Suprapubic skin (tissue), 4 donors: ENCODE measurements around the gene LMX1A. TPM values are rescaled to one million over a fixed set of nuclear protein-coding genes. Genes with fewer than 3 reads are reported as not detected.

Experiments
- DNase-seq, 2 donors: peaks; one replicate each; pipeline ENCODE4 v3.0.0-alpha.2; 2019; ENCODE audit warnings: low spot score in 2 of 2
- H3K27ac ChIP-seq: fragments of 200-600 bp; sonication (generic); one replicate; pipeline ENCODE4 v1.5.1; 2019
- H3K27me3 ChIP-seq: fragments of 200-600 bp; sonication (generic); one replicate; pipeline ENCODE4 v1.5.1; 2019
- H3K36me3 ChIP-seq: fragments of 200-600 bp; sonication (generic); one replicate; pipeline ENCODE4 v1.5.1; 2019
- H3K4me1 ChIP-seq: fragments of 200-600 bp; sonication (generic); one replicate; pipeline ENCODE4 v1.5.1; 2019
- H3K4me3 ChIP-seq: fragments of 200-600 bp; sonication (generic); one replicate; pipeline ENCODE4 v1.5.1; 2019; ENCODE audit warnings: mild to moderate bottlenecking
- H3K9me3 ChIP-seq: fragments of 200-600 bp; sonication (generic); one replicate; pipeline ENCODE4 v1.5.1; 2019
- EP300 ChIP-seq: sonication (generic); formaldehyde crosslinking; IDR thresholded peaks from one replicate; pipeline ENCODE4 v1.6.1; 2017; ENCODE audit warnings: antibody characterized with exemption
- POLR2A ChIP-seq, 2 donors: fragments of 450-650 bp; IDR thresholded peaks; one replicate each; pipeline ENCODE4 v1.6.1; 2017; ENCODE audit warnings: antibody characterized with exemption in 2 of 2, mild to moderate bottlenecking in 2 of 2, moderate library complexity in 2 of 2
- POLR2AphosphoS5 ChIP-seq, 3 donors: sonication (generic); formaldehyde crosslinking; IDR thresholded peaks; one replicate each; pipeline ENCODE4 v1.6.1; 2017; ENCODE audit warnings: antibody characterized with exemption in 3 of 3
- WGBS: methylation state at CpG from one replicate; pipeline ENCODE4 v1.1.5; 2018; 5-methylcytosine and 5-hydroxymethylcytosine counted together
- total RNA-seq, 4 donors: library from RNA; depleted of rRNA; stranded (reverse); fragments of >200 nt; gene quantifications; one replicate each; pipeline ENCODE4 v1.1.0, GENCODE V29; 2016
- TF ChIP-seq, protein P1 (sequence below), 2 donors: fragments of 200-600 bp in 1 of 2; fragments of 450-650 bp in 1 of 2; sonication (generic) in 1 of 2; IDR thresholded peaks; one replicate each; pipeline ENCODE4 v1.5.1; 2016 to 2019; ENCODE audit warnings: antibody characterized with exemption in 2 of 2, mild to moderate bottlenecking in 1 of 2, moderate library complexity in 1 of 2

LMX1A gene
- total RNA-seq, 4 donors from 2014 or later, result 0.44 TPM; not detected in 3

DNA sequence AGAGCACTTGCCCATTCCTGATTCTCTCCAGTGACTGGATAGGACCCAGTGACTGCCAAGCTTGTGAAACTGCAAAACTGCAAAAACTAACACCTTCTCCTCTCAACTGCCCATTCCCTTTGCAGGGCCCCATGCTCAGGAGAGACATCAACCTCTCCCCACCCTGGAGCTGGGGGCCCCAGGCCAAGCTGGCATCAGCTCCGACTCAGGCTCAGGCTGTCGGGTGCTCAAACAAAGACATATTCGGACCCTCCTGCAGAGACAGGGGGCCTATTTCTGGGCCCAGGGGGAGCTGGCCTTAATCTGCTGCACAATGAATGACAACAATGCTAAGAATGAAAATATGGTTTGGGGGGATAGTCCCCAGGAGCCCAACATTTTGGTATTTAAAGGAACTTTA is 11.8 kb downstream of the LMX1A start:
- TF ChIP-seq, protein P1, sequence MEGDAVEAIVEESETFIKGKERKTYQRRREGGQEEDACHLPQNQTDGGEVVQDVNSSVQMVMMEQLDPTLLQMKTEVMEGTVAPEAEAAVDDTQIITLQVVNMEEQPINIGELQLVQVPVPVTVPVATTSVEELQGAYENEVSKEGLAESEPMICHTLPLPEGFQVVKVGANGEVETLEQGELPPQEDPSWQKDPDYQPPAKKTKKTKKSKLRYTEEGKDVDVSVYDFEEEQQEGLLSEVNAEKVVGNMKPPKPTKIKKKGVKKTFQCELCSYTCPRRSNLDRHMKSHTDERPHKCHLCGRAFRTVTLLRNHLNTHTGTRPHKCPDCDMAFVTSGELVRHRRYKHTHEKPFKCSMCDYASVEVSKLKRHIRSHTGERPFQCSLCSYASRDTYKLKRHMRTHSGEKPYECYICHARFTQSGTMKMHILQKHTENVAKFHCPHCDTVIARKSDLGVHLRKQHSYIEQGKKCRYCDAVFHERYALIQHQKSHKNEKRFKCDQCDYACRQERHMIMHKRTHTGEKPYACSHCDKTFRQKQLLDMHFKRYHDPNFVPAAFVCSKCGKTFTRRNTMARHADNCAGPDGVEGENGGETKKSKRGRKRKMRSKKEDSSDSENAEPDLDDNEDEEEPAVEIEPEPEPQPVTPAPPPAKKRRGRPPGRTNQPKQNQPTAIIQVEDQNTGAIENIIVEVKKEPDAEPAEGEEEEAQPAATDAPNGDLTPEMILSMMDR (IDR thresholded peaks at IDR 0.05), result no peak
- TF ChIP-seq POLR2AphosphoS5 (IDR thresholded peaks at IDR 0.05) (no peak), POLR2A (IDR thresholded peaks at IDR 0.05) (no peak), EP300 (no peak)

GRCh38 chr1:165344198-165344597 is 12.3 kb downstream of the LMX1A start:
- peaks cover 45% of the 10 kb centered on the region for H3K27me3 ChIP-seq
- 56% methylated on average over 2 of the region's 2 CpGs for WGBS

More for the DNA sequence above, 11.8 kb downstream of the LMX1A start:
- no peaks in the 10 kb centered on the region for H3K9me3 ChIP-seq
- WGBS, result 71% methylated on average over 1 of the region's 3 CpGs
- H3K4me1 ChIP-seq, result no peaks in the 10 kb centered on the region
- no peak overlapping the region for H3K4me3 ChIP-seq
- DNase-seq, result no peak
- no peaks in the 10 kb centered on the region for H3K36me3 ChIP-seq
- no peak overlapping the region for H3K27ac ChIP-seq
- H3K27me3 ChIP-seq, result peaks cover 50% of the 10 kb centered on the region

GRCh38 chr1:165342587-165342986 is 13.9 kb downstream of the LMX1A start:
- no peaks in the 10 kb centered on the region for H3K9me3 ChIP-seq
- H3K4me3 ChIP-seq, result no peak overlapping the region
- WGBS, result 72% methylated on average over 2 of the region's 2 CpGs
- no peaks in the 10 kb centered on the region for H3K4me1 ChIP-seq
- no peak for DNase-seq
- peaks cover 31% of the 10 kb centered on the region for H3K27me3 ChIP-seq
- no peak for TF ChIP-seq POLR2A (IDR thresholded peaks at IDR 0.05)
- TF ChIP-seq, protein P1 (IDR thresholded peaks at IDR 0.05), result no peak
- no peak for TF ChIP-seq EP300
- no peak for TF ChIP-seq POLR2AphosphoS5 (IDR thresholded peaks at IDR 0.05)
- H3K36me3 ChIP-seq, result no peaks in the 10 kb centered on the region
- H3K27ac ChIP-seq, result no peak overlapping the region

More at GRCh38 chr1:165344198-165344597, 12.3 kb downstream of the LMX1A start:
- Histone ChIP-seq H3K4me3 (no peak overlapping the region), H3K27ac (no peak overlapping the region), H3K9me3 (no peaks in the 10 kb centered on the region), H3K4me1 (no peaks in the 10 kb centered on the region), H3K36me3 (no peaks in the 10 kb centered on the region)
- TF ChIP-seq, protein P1 (IDR thresholded peaks at IDR 0.05), result no peak
- TF ChIP-seq POLR2AphosphoS5 (IDR thresholded peaks at IDR 0.05) (no peak), POLR2A (IDR thresholded peaks at IDR 0.05) (no peak), EP300 (no peak)
- DNase-seq, result no peak

DNA sequence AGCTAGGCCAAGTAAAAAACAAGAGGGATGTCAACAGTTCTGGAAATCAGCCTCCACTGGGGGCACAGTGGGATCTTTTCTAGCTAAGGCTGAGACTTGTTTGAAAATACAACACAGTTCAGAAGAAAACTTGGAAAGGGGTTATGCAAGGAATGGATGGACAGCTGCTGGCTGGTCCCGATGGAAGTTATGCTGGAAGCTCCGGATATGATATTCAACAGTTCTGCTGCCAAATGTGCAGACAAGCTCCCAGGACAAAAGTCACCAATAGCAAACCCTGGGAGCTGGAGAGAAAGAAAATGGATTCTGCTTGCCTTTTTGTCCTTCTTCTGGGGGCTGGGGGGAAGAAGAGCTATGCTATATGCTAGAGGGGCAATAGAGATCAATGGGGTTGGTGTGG is 14.3 kb downstream of the LMX1A start:
- Histone ChIP-seq H3K27me3 (peaks cover 27% of the 10 kb centered on the region), H3K27ac (no peak overlapping the region), H3K9me3 (no peaks in the 10 kb centered on the region), H3K36me3 (no peaks in the 10 kb centered on the region), H3K4me1 (no peaks in the 10 kb centered on the region), H3K4me3 (no peak overlapping the region)
- DNase-seq, result no peak
- no peak for TF ChIP-seq EP300
- no peak for TF ChIP-seq POLR2AphosphoS5 (IDR thresholded peaks at IDR 0.05)
- TF ChIP-seq, protein P1 (IDR thresholded peaks at IDR 0.05), result no peak
- no peak for TF ChIP-seq POLR2A (IDR thresholded peaks at IDR 0.05)
- WGBS, result 72% methylated on average over 2 of the region's 2 CpGs

DNA sequence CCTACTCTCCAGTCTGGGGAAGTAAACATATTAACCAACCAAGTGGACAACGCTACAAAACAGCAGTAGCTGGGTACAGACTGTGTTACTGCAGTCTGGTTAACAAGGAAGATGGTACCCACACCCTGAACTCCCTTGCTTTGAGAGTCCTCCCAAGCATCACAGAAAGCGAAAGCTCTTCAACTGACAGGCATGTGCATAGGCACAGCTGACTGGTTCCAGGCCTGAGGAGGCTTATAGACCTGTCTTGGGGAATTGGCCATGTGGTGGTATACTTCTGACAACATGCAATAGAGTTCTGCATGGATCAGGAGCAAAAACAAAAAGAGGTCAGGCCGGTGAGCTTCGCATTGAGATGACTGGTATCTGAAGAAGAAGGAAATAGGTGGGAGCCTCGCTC is 17.4 kb downstream of the LMX1A start:
- WGBS, result 93% methylated on average over 5 of the region's 5 CpGs
- no peak overlapping the region for H3K4me3 ChIP-seq
- H3K27me3 ChIP-seq, result peaks cover 3% of the 10 kb centered on the region
- no peak overlapping the region for H3K27ac ChIP-seq
- no peaks in the 10 kb centered on the region for H3K9me3 ChIP-seq
- no peak for DNase-seq
- no peaks in the 10 kb centered on the region for H3K4me1 ChIP-seq
- H3K36me3 ChIP-seq, result no peaks in the 10 kb centered on the region
- TF ChIP-seq, protein P1 (IDR thresholded peaks at IDR 0.05), result no peak
- no peak for TF ChIP-seq POLR2A (IDR thresholded peaks at IDR 0.05)
- TF ChIP-seq POLR2AphosphoS5 (IDR thresholded peaks at IDR 0.05), result no peak
- TF ChIP-seq EP300, result no peak
